ENCODE measurements around the gene HLA-DQA1.
"Not testable (repeated sequence)": the region's sequence is repeated elsewhere in the genome, so short reads cannot be mapped to it uniquely, and the experiment has no call there.

HLA-DQA1 gene

DNA sequence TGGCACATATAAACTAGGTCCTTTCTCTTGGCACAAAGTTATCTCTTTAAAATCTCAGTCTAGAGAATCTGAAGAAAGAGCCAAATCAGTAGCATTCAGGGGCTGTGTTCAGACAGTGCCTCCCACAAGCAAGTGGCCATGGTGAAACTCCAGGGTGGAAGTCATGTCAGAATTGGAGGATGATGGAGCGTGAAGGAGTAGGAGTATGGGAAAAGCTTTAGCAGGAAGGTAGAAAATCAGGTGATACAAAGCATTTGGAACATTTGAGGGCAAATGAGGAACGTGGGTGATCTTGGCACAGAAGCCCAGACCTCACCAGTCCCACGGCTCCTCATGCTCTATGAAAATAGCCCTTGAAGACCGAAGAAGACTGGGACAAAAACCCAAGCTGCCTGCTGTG is 32.0 kb downstream of the HLA-DQA1 start:
- ChIA-PET POLR2A (interaction anchor here (0.6 kb wide), 1 partner anchor 15 kb away, joined by 9 read pairs; no protein-coding TSS in a partner anchor), CTCF (interaction anchor here (0.9 to 1.1 kb wide), 3 partner anchors 10 to 199 kb away, joined by 3 read pairs; no protein-coding TSS in a partner anchor)
- TF ChIP-seq, protein P1, sequence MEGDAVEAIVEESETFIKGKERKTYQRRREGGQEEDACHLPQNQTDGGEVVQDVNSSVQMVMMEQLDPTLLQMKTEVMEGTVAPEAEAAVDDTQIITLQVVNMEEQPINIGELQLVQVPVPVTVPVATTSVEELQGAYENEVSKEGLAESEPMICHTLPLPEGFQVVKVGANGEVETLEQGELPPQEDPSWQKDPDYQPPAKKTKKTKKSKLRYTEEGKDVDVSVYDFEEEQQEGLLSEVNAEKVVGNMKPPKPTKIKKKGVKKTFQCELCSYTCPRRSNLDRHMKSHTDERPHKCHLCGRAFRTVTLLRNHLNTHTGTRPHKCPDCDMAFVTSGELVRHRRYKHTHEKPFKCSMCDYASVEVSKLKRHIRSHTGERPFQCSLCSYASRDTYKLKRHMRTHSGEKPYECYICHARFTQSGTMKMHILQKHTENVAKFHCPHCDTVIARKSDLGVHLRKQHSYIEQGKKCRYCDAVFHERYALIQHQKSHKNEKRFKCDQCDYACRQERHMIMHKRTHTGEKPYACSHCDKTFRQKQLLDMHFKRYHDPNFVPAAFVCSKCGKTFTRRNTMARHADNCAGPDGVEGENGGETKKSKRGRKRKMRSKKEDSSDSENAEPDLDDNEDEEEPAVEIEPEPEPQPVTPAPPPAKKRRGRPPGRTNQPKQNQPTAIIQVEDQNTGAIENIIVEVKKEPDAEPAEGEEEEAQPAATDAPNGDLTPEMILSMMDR (IDR thresholded peaks at IDR 0.05; ENCODE audit: control extremely low read depth, extremely low read depth, low read depth, missing control alignments) = no peak
- DNase-seq (ENCODE audit: extremely low spot score) = no peak

DNA sequence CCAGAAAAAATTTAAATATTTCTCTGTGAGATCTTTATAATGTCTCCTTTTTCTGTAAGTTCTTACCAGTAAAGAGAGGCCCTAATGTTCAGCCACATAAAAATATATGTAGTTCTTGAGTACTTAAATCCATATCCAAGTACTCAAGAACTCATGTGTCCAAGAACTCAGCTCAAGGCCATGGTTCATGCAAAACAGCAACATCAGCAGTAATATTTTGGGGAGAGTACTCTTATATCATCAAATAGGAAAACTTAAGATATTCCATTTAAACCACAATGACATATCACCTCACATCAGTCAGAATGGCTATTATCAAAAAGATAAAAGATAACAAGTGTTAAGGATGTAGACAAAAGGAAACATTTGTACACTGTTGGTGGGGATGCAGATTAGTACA is 32.7 kb downstream of the HLA-DQA1 start:
- DNase-seq (ENCODE audit: extremely low spot score) = no peak
- CTCF ChIA-PET = interaction anchor here (1.1 to 1.7 kb wide), 2 partner anchors 17 to 198 kb away, joined by 3 to 5 read pairs; no protein-coding TSS in a partner anchor
- POLR2A ChIA-PET = interaction anchor here (0.6 kb wide), 1 partner anchor 15 kb away, joined by 9 read pairs; no protein-coding TSS in a partner anchor
- TF ChIP-seq, protein P1 (IDR thresholded peaks at IDR 0.05; ENCODE audit: control extremely low read depth, extremely low read depth, low read depth, missing control alignments) = no peak

DNA sequence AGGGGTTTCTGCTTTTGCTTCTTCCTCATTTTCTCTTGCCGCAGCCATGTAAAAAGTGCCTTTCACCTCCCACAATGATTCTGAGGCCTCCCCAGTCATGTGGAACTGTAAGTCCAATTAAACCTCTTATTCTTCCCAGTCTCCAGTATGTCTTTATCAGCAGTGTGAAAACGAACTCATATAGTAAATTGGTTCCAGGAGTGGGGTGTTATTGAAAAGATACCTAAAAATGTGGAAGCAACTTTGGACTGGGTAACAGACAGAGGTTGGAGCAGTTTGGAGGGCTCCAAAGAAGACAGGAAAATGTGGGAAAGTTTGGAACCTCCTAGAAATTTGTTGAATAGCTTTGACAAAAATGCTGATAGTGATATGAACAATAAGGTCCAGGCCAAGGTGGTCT is 34.7 kb downstream of the HLA-DQA1 start:
- DNase-seq (ENCODE audit: extremely low spot score); POLR2A ChIA-PET; CTCF ChIA-PET: not testable (repeated sequence)

DNA sequence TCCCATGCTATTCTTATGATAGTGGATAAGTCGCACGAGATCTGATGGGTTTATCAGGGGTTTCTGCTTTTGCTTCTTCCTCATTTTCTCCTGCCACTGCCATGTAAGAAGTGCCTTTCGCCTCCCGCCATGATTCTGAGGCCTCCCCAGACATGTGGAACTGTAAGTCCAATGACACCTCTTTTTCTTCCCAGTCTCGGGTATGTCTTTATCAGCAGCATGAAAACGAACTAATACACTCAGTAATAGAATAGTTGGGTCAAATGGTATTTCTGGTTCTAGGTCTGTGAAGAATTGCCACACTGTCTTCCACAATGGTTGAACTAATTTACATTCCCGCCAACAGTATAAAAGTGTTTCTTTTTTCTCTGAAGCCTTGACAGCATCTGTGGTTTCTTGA is 36.9 kb downstream of the HLA-DQA1 start:
- DNase-seq (ENCODE audit: extremely low spot score); POLR2A ChIA-PET; CTCF ChIA-PET: not testable (repeated sequence)

DNA sequence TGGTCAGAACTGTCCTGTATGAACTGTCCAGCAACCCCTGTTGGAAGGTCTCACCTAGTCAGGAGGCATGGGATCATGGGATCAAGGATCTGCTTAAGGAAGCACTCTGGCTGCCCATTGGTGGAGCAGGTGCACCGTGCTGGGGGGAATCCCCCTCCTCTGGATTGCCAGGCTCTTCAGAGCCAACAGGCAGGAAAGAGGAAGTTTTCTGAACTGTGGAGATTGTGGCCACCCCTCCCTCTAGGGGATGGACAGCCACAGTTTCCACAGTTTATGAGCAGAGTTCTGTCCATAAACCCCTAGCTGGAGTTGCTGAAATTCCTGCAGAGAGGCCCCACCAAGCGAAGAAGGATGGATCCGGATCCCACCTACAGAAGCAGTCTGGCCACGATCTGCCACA is 42.3 kb downstream of the HLA-DQA1 start:
- DNase-seq (ENCODE audit: extremely low spot score) = no peak
- CTCF ChIA-PET = interaction anchor here (0.9 kb wide), 1 partner anchor 10 kb away, joined by 3 read pairs; no protein-coding TSS in a partner anchor
- TF ChIP-seq, protein P1 (IDR thresholded peaks at IDR 0.05; ENCODE audit: control extremely low read depth, extremely low read depth, low read depth, missing control alignments) = no peak
- POLR2A ChIA-PET = no interaction called here

DNA sequence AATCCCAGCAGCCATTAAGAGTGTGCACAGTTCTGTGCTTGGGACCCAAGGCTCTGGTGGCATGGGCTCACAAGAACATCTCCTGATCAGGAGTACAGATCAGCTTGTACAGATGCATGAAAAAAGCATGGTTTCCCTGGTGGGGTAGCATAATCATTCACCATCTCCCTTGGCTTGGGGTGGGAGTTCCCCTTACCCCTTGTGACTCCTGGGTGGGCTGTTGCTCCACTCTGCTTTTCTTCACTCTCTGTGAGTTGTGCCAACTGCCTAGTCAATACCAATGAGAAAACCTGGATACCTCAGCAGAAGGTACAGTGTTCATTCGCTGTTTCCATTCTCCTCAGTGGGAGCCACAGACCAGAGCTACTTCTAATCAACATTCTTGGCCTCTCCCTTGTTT is 42.8 kb downstream of the HLA-DQA1 start:
- TF ChIP-seq, protein P1 (IDR thresholded peaks at IDR 0.05; ENCODE audit: control extremely low read depth, extremely low read depth, low read depth, missing control alignments) = no peak
- POLR2A ChIA-PET = no interaction called here

DNA sequence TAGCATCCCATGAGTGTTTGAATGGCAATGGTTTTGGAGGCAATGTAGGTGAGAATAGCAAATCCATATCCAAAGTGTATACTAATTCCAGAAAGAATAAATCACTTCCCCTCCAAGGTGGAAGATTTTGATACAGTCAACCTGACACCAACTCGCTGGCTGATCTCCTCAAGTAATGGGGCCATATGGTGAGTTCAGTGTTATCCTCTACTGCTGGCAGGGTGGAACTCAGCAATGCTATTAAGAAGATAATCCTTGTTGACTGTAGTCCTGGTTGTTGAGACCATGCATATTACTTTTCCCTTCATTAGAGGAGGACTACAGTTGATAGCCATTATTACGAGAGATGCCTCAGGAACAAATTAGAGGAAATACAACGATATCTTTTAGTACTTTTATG is 47.0 kb downstream of the HLA-DQA1 start:
- TF ChIP-seq, protein P1 (IDR thresholded peaks at IDR 0.05; ENCODE audit: control extremely low read depth, extremely low read depth, low read depth, missing control alignments) = no peak
- POLR2A ChIA-PET = no interaction called here
- DNase-seq (ENCODE audit: extremely low spot score) = no peak
- CTCF ChIA-PET = no interaction called here

More for the DNA sequence above, 42.8 kb downstream of the HLA-DQA1 start:
- no peak for DNase-seq (ENCODE audit: extremely low spot score)
- CTCF ChIA-PET = no interaction called here

DNA sequence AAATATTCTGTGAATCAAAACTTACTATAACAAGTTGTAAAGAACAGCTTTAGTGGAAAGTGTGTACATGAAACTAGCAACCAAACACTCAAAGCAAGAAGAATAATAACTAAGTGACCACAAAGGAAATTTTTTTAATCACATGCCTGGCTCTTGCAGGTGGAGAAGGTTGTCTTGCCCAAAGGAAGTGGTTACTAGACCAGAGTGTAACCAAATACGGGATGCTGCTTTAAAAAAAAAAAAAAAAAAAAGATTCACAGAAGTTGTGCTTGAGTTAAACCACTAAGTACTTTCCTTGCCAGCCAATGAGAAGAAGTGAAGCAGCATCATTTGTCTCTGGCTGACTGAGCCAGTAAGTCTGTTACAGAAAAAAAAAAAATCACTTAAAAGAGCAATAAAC is 48.4 kb downstream of the HLA-DQA1 start:
- CTCF ChIA-PET = interaction anchor here (1.0 to 1.8 kb wide), 5 partner anchors 16 to 272 kb away, joined by 3 to 5 read pairs (median 3); no protein-coding TSS in a partner anchor
- peak; percentile 61 for DNase-seq (ENCODE audit: extremely low spot score)
- POLR2A ChIA-PET = interaction anchor here (0.6 to 1.2 kb wide), 4 partner anchors 19 to 62 kb away, joined by 3 to 9 read pairs (median 5); partner anchors contain the start of genes HLA-DQA1 and HLA-DQB1
- TF ChIP-seq, protein P1 (IDR thresholded peaks at IDR 0.05; ENCODE audit: control extremely low read depth, extremely low read depth, low read depth, missing control alignments) = no peak
